DOHH2 (cell line): ENCODE measurements around the gene SLC8A3.

ENCODE experiments used
- CTCF ChIP-seq: fragments of 200-600 bp; sonication (generic); IDR thresholded peaks from one replicate; pipeline ENCODE4 v1.5.1; 2014; ENCODE audit warnings: antibody characterized with exemption, mild to moderate bottlenecking, low read depth, low read length; ENCODE audit not compliant: poor library complexity, severe bottlenecking
- EZH2phosphoT487 ChIP-seq: fragments of 200-600 bp; sonication (generic); IDR thresholded peaks from 2 replicates; pipeline ENCODE4 v1.6.1; 2017; ENCODE audit warnings: borderline replicate concordance, mild to moderate bottlenecking, antibody characterized with exemption, low read length, moderate library complexity, mixed read lengths

GRCh38 chr14:70177081-70177800 lies 11.5 kb downstream of the SLC8A3 start:
- TF ChIP-seq EZH2phosphoT487 (no peak), CTCF (no peak)
